ENCODE measurements around the gene IMMP2L.

IMMP2L gene

GRCh38 chr7:111198255-111198654 lies 364.0 kb downstream of the IMMP2L start:
- DNase-seq, result no peak

- DNase-seq, result no peak
These were observed 365.6 kb downstream of the IMMP2L start for GRCh38 chr7:111196655-111197054.

GRCh38 chr7:111192614-111193413 lies 369.5 kb downstream of the IMMP2L start:
- no peak for DNase-seq

- DNase-seq, result no peak
These were observed 371.5 kb downstream of the IMMP2L start for GRCh38 chr7:111190804-111191203.

GRCh38 chr7:111184987-111185386 lies 377.3 kb downstream of the IMMP2L start:
- no peak for DNase-seq

GRCh38 chr7:111183321-111183720 lies 379.0 kb downstream of the IMMP2L start:
- DNase-seq, result no peak

GRCh38 chr7:111180338-111180737 lies 382.0 kb downstream of the IMMP2L start:
- no peak for DNase-seq

- DNase-seq, result no peak
These were observed 386.3 kb downstream of the IMMP2L start for GRCh38 chr7:111175908-111176441.

- DNase-seq, result no peak
These were observed 387.8 kb downstream of the IMMP2L start for GRCh38 chr7:111174510-111174909.

- no peak for DNase-seq
These were observed 388.3 kb downstream of the IMMP2L start for GRCh38 chr7:111173990-111174389.

GRCh38 chr7:111173528-111173927 lies 388.8 kb downstream of the IMMP2L start:
- DNase-seq, result no peak

- DNase-seq, result no peak
These were observed 389.6 kb downstream of the IMMP2L start for GRCh38 chr7:111172564-111173257.

GRCh38 chr7:111168182-111168581 lies 394.1 kb downstream of the IMMP2L start:
- DNase-seq, result no peak

- DNase-seq, result no peak
These were observed 397.9 kb downstream of the IMMP2L start for GRCh38 chr7:111164442-111164841.

- no peak for DNase-seq
These were observed 399.6 kb downstream of the IMMP2L start for GRCh38 chr7:111162692-111163091.

- DNase-seq, result no peak
These were observed 402.0 kb downstream of the IMMP2L start for GRCh38 chr7:111160297-111160696.

GRCh38 chr7:111159426-111159825 lies 402.9 kb downstream of the IMMP2L start:
- no peak for DNase-seq

GRCh38 chr7:111150709-111151108 lies 411.6 kb downstream of the IMMP2L start:
- DNase-seq, result no peak

GRCh38 chr7:111147708-111148533 lies 414.4 kb downstream of the IMMP2L start:
- no peak for DNase-seq

GRCh38 chr7:111146136-111146535 lies 416.2 kb downstream of the IMMP2L start:
- no peak for DNase-seq

- DNase-seq, result no peak
These were observed 416.8 kb downstream of the IMMP2L start for GRCh38 chr7:111145472-111145871.

- no peak for DNase-seq
These were observed 422.0 kb downstream of the IMMP2L start for GRCh38 chr7:111140091-111140865.

All from effector CD8-positive, alpha-beta T cell (primary cell).